ENCODE results near the gene ZDHHC22.
A peak's percentile ranks its signal among the peaks of the same experiment; 100 is the strongest.

Gene ZDHHC22

DNA sequence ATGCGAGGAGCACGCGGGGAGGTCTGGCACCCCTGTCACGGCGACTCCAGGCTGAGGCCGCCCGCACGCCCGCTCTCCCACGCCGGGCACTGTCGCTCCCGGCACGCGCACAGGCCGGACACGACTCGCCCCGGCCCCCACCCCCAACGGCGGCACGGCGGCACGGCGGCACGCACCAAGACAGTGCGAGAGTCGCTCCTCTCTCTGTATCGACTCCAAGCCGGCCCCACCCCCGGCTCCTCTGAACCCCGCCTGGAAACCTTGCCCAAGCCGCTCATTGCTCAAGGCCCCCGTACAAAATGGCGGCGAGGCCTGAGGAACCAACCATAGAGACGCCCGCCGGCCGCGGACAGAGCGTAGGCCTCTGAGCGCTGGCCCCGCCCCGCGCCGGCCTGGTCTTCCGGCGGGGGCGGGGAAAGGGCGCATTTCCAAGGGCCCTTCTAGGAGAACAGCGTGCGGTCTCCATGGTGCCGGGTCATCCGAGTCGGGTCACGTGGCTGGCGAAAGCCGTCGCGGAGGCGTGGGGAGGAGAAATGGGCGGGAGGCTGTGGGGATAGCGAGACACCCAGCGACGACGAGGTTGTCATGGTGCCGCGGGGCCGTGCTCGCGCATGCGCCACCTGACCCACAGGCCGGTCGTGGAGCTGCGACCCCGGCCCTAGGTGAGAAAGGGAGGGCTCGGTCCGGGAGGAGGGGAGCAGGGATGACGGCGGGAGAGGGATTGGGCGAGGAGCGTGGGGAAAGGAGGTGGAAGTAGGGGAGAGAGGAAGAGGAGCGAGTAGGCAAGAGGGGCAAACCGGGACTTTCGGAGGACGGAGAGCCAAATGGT lies 43.7 kb downstream of the ZDHHC22 start, which contains the start of gene CIPC (continued):
- TF ChIP-seq ZNF223 (tag by site-specific recombination; IDR thresholded peaks at IDR 0.05) (no peak), HOXD13 (CRISPR knock-in tag; IDR thresholded peaks at IDR 0.05; ENCODE audit: borderline replicate concordance) (no peak), ZNF473 (tag by site-specific recombination; IDR thresholded peaks at IDR 0.05) (no peak), ZNF701 (tag by site-specific recombination; IDR thresholded peaks at IDR 0.05) (no peak), ZNF660 (tag by site-specific recombination; IDR thresholded peaks at IDR 0.05) (peak; percentile 90), ZSCAN23 (tag by site-specific recombination; IDR thresholded peaks at IDR 0.05) (no peak), ZSCAN16 (tag by site-specific recombination; IDR thresholded peaks at IDR 0.05) (no peak), TRIM28 (IDR thresholded peaks at IDR 0.05; ENCODE audit: borderline replicate concordance, low read length) (no peak), SETDB1 (IDR thresholded peaks at IDR 0.05; ENCODE audit: insufficient read length, low read length) (no peak), KLF8 (tag by site-specific recombination; IDR thresholded peaks at IDR 0.05) (peak; percentile 92), ZBTB17 (tag by site-specific recombination; IDR thresholded peaks at IDR 0.05) (peak; percentile 18; the same call in 1 of the 2 replicates), ZNF791 (tag by site-specific recombination; IDR thresholded peaks at IDR 0.05) (no peak), ZNF785 (tag by site-specific recombination; IDR thresholded peaks at IDR 0.05) (no peak), BCL11B (tag by site-specific recombination; IDR thresholded peaks at IDR 0.05; ENCODE audit: low read depth) (no peak), ZNF549 (tag by site-specific recombination; IDR thresholded peaks at IDR 0.05) (no peak), SP2 (tag by site-specific recombination; IDR thresholded peaks at IDR 0.05) (peak; percentile 91), ZFP41 (tag by site-specific recombination; IDR thresholded peaks at IDR 0.05; ENCODE audit: borderline replicate concordance) (no peak), REPIN1 (tag by site-specific recombination; IDR thresholded peaks at IDR 0.05; ENCODE audit: low read depth) (no peak), ZBTB21 (tag by site-specific recombination; IDR thresholded peaks at IDR 0.05) (peak; percentile 32), ZFHX2 (tag by site-specific recombination; conservative IDR thresholded peaks at IDR 0.05) (peak; percentile 87), ZNF394 (tag by site-specific recombination; IDR thresholded peaks at IDR 0.05; ENCODE audit: borderline replicate concordance) (no peak)
- TF ChIP-seq, protein P1, sequence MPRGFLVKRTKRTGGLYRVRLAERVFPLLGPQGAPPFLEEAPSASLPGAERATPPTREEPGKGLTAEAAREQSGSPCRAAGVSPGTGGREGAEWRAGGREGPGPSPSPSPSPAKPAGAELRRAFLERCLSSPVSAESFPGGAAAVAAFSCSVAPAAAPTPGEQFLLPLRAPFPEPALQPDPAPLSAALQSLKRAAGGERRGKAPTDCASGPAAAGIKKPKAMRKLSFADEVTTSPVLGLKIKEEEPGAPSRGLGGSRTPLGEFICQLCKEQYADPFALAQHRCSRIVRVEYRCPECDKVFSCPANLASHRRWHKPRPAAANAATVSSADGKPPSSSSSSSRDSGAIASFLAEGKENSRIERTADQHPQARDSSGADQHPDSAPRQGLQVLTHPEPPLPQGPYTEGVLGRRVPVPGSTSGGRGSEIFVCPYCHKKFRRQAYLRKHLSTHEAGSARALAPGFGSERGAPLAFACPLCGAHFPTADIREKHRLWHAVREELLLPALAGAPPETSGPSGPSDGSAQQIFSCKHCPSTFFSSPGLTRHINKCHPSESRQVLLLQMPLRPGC (tag by site-specific recombination; IDR thresholded peaks at IDR 0.05) = no peak
- TF ChIP-seq, protein P2, sequence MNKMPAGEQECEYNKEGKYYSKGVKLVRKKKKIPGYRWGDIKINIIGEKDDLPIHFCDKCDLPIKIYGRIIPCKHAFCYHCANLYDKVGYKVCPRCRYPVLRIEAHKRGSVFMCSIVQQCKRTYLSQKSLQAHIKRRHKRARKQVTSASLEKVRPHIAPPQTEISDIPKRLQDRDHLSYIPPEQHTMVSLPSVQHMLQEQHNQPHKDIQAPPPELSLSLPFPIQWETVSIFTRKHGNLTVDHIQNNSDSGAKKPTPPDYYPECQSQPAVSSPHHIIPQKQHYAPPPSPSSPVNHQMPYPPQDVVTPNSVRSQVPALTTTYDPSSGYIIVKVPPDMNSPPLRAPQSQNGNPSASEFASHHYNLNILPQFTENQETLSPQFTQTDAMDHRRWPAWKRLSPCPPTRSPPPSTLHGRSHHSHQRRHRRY (tag by site-specific recombination; IDR thresholded peaks at IDR 0.05) = no peak
- TF ChIP-seq, protein P3, sequence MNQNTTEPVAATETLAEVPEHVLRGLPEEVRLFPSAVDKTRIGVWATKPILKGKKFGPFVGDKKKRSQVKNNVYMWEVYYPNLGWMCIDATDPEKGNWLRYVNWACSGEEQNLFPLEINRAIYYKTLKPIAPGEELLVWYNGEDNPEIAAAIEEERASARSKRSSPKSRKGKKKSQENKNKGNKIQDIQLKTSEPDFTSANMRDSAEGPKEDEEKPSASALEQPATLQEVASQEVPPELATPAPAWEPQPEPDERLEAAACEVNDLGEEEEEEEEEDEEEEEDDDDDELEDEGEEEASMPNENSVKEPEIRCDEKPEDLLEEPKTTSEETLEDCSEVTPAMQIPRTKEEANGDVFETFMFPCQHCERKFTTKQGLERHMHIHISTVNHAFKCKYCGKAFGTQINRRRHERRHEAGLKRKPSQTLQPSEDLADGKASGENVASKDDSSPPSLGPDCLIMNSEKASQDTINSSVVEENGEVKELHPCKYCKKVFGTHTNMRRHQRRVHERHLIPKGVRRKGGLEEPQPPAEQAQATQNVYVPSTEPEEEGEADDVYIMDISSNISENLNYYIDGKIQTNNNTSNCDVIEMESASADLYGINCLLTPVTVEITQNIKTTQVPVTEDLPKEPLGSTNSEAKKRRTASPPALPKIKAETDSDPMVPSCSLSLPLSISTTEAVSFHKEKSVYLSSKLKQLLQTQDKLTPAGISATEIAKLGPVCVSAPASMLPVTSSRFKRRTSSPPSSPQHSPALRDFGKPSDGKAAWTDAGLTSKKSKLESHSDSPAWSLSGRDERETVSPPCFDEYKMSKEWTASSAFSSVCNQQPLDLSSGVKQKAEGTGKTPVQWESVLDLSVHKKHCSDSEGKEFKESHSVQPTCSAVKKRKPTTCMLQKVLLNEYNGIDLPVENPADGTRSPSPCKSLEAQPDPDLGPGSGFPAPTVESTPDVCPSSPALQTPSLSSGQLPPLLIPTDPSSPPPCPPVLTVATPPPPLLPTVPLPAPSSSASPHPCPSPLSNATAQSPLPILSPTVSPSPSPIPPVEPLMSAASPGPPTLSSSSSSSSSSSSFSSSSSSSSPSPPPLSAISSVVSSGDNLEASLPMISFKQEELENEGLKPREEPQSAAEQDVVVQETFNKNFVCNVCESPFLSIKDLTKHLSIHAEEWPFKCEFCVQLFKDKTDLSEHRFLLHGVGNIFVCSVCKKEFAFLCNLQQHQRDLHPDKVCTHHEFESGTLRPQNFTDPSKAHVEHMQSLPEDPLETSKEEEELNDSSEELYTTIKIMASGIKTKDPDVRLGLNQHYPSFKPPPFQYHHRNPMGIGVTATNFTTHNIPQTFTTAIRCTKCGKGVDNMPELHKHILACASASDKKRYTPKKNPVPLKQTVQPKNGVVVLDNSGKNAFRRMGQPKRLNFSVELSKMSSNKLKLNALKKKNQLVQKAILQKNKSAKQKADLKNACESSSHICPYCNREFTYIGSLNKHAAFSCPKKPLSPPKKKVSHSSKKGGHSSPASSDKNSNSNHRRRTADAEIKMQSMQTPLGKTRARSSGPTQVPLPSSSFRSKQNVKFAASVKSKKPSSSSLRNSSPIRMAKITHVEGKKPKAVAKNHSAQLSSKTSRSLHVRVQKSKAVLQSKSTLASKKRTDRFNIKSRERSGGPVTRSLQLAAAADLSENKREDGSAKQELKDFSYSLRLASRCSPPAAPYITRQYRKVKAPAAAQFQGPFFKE (tag by site-specific recombination; IDR thresholded peaks at IDR 0.05; ENCODE audit: borderline replicate concordance) = no peak
- TF ChIP-seq, protein P4, sequence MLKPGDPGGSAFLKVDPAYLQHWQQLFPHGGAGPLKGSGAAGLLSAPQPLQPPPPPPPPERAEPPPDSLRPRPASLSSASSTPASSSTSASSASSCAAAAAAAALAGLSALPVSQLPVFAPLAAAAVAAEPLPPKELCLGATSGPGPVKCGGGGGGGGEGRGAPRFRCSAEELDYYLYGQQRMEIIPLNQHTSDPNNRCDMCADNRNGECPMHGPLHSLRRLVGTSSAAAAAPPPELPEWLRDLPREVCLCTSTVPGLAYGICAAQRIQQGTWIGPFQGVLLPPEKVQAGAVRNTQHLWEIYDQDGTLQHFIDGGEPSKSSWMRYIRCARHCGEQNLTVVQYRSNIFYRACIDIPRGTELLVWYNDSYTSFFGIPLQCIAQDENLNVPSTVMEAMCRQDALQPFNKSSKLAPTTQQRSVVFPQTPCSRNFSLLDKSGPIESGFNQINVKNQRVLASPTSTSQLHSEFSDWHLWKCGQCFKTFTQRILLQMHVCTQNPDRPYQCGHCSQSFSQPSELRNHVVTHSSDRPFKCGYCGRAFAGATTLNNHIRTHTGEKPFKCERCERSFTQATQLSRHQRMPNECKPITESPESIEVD (tag by site-specific recombination; IDR thresholded peaks at IDR 0.05) = no peak
- TF ChIP-seq, protein P5, sequence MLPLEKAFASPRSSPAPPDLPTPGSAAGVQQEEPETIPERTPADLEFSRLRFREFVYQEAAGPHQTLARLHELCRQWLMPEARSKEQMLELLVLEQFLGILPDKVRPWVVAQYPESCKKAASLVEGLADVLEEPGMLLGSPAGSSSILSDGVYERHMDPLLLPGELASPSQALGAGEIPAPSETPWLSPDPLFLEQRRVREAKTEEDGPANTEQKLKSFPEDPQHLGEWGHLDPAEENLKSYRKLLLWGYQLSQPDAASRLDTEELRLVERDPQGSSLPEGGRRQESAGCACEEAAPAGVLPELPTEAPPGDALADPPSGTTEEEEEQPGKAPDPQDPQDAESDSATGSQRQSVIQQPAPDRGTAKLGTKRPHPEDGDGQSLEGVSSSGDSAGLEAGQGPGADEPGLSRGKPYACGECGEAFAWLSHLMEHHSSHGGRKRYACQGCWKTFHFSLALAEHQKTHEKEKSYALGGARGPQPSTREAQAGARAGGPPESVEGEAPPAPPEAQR (tag by site-specific recombination; IDR thresholded peaks at IDR 0.05) = no peak
- TF ChIP-seq, protein P6, sequence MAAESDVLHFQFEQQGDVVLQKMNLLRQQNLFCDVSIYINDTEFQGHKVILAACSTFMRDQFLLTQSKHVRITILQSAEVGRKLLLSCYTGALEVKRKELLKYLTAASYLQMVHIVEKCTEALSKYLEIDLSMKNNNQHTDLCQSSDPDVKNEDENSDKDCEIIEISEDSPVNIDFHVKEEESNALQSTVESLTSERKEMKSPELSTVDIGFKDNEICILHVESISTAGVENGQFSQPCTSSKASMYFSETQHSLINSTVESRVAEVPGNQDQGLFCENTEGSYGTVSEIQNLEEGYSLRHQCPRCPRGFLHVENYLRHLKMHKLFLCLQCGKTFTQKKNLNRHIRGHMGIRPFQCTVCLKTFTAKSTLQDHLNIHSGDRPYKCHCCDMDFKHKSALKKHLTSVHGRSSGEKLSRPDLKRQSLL (tag by site-specific recombination; IDR thresholded peaks at IDR 0.05) = no peak
